ENCODE measurements around the gene STIM1.
"Not testable (repeated sequence)": the region's sequence is repeated elsewhere in the genome, so short reads cannot be mapped to it uniquely, and the experiment has no call there.

Gene STIM1

DNA sequence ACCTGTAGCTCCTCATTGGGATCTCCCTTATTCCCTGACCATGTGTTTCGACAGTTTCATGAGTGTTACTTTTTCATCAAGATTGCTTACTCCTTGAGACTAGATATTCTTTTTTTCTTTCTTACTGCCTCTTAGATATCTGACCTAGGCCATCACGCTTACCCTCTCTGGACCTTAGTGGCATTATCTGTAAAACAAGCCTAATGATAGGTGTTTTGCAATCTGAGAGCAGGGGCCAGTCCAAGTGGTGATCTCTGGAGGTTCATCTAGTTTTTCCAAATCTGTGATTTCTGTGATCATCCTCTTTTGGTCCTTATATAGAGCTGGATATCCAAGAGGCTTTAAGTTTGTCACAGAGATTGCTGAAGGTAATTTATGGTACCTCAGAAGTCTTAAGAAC, 34.5 kb downstream of the STIM1 start:
- no peak for DNase-seq

DNA sequence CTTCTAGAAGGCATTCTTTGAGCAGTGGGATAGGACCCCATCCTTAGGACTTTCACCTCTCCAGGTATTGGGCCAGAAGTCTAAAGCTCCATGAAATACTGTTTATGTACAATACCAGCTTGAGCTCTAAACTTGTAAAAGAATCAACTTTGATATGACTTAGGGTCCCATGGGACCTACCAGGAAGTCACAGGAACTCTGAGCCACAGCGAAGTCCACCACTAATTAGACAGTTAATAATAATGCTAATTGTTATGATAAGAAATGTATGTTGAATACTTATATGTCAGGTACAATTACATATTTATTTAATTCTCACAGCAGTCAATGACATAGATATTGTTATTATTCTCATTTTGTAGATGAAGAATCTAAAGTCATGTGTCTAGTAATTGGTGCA, 35.3 kb downstream of the STIM1 start:
- no peak for DNase-seq

DNA sequence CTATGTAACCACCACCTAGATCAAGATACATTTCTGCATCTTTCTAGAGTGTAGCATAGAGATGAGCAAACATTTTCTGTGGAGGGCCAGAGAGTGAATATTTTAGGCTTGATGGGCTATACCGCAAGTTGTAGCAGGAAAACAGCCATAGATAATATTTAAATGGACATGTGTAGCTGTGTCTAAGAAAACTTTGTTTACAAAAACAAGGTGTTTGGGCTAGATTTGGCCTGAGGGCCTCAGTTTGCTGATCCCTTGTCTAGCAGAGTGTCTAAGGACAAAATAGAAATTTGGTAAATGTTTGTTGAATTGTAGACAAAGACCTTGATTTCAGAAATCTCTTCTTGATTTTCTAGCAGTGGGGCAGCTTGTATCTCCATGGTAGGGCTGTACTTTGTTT, 36.3 kb downstream of the STIM1 start:
- DNase-seq: no peak

DNA sequence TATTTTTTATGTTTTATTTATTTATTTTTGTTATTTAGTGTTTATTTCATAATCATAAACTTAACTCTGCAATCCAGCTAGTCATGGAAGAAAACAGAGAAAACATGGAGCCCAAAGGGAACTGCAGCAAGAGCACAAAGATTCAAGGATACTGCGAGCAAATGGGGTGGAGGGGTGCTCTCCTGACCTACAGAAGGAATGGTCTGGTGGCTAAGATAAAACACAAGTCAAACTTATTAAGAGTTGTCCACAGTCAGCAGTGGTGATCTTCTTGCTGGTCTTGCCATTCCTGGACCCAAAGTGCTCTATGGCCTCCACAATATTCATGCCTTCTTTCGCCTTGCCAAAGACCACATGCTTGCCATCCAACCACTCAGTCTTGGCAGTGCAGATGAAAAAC, 36.7 kb downstream of the STIM1 start:
- DNase-seq: no peak

DNA sequence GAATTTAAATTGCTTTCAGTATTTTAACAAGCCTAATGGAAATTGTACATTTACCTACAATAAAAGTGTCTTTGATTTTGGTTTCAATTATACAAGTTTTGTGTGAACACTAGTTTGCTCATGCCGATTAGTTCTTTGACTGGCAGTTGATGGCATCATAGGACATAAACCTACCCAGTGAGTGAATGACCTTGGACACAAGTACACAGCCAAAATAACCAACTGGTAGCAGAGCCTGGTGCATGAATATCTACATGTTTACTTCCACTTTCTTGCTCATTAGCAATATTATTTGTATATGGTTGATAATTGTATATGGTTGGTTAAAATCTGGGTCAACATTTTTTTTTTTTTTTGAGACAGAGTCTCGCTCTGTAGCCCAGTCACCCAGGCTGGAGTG, 37.8 kb downstream of the STIM1 start:
- DNase-seq: peak; percentile 43

DNA sequence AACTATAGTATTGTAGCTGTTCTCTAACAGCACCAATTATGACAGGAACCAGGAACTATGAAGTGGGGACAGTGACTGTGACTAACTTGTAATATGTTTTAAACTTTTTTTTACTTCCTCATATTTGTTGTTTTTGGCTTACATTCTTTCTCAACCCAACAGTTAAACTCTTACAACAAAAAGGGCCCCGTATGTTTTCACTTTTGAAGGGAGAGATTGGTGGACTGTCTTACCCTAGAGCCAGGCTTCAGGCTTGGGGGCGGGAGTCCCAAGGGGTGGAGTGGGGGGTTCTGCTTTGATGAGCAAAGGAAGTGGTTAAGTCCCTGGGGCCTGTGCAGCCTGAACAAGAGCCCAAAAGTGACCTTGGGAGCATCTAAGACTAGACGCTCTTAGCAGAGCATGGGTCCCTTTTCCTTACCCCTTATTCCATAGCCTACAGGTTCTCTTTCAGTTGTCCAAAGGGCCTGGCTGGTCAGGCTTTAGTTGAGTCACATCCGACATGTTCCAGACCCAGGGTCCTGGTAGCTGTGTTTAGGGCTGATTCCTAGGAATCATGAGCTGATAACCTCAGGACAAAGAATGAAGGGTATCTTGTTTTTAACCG, 38.8 kb downstream of the STIM1 start:
- no peak for DNase-seq

DNA sequence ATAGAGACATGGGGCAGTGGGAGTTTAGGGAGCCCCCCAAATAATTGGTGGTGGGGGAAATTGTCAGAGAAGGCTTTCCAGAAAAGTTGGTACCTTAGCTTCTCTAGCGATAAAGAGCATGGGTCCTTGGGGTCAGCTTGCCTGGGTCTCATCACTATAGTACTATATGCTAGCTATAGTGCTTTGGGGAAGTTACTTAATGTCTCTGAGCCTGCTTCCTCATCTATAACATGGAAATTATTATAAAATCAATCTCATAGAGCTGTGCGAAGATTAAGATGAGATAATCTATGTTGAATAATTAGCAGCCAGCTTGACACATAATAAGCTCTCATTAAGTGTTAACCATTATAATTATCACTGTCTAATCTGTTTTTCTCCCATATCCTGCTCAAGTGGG, 41.2 kb downstream of the STIM1 start:
- no peak for DNase-seq

DNA sequence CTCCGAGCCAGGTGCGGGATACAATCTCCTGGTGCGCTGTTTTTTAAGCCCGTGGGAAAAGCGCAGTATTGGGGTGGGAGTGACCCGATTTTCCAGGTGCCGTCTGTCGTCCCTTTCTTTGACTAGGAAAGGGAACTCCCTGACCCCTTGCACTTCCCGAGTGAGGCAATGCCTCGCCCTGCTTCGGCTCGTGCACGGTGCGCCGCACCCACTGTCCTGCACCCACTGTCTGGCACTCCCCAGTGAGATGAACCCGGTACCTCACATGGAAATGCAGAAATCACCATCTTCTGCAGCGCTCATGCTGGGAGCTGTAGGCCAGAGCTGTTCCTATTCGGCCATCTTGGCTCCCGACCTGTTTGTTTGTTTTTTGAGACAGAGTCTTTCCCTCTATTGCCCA, 44.8 kb downstream of the STIM1 start:
- not testable (repeated sequence) for DNase-seq

DNA sequence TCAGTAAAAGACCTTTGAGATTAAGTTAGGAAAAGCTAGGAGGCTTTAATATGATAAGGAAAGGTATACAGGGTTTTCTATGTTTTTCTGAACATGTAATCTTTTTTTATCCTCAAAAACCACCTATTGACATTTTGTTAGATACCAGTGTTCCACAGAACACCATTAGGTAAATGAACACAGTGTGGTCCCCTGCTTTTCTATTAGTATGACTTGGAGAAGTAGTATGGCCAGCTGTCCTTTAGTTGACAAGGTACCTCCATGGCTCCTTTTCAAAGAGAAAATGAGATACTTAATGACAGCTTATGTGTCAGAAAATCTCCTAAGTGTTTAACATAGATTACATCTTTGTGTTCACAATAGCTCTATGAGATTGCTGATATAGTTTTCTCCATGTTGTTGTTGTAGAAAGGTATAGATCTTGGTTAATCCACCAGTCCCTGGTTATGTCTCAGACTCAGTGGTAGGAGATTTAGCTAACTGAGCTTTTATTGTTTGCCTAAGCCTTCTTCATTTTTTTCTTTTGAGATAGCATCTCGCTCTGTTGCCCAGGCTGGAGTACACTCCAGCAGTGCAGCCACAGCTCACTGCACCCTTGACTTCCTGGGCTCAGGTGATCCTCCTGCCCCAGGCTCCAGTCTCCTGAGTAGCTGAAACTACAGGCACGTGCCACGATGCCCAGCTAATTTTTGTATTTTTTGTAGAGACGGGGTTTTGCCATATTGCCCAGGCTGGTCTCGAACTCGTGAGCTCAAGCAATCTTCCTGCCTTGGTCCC, 46.0 kb downstream of the STIM1 start:
- DNase-seq: no peak

DNA sequence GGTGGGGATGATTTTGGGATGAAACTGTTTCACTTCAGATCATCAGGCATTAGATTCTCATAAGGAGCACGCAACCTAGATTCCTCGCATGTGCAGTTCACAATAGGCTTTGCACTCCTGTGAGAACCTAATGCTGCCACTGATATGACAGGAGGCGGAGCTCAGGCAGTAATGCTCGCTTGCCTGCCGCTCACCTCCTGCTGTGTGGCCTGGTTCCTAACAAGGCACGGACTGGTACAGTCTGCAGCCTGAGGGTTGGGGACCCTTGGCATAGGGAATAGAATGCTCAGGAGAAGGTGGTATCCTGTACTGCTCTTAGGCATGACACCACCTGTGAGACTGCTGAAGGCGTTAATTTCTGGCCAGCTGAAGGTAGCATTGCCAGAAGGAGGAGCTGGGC, 47.0 kb downstream of the STIM1 start:
- no peak for DNase-seq

DNA sequence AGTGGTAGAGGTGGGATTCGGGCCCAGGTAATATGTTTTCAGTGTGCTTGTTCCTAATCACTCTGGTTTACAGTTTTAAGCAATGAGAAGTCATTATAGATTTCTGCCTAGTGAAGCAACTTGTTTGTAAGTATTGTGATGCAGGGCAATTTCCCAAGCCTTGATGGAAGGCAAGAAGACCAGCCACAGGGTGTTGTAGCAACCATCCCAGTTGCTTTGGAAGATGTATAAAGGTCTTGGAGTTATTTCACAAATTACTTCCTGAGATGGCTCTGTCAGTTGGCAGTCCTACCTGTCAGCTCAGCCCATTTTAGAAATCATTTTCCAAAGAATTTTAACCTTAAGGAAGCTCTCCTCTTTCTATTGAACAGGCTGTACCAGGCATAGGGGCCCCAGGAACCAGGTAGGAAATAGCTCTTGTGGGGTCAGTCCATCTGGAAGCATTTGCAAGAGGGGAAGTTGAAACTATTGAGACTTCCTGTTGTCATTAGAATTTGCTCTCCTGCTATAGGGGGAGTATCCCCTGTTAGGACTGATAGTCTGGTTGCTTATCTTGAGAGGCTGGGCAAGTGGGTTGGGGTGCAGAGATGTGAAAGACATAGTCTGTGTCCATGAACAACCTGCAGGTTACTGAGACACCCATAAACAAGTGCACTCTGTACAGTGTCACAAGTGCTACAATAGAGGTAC, 47.9 kb downstream of the STIM1 start:
- no peak for DNase-seq

DNA sequence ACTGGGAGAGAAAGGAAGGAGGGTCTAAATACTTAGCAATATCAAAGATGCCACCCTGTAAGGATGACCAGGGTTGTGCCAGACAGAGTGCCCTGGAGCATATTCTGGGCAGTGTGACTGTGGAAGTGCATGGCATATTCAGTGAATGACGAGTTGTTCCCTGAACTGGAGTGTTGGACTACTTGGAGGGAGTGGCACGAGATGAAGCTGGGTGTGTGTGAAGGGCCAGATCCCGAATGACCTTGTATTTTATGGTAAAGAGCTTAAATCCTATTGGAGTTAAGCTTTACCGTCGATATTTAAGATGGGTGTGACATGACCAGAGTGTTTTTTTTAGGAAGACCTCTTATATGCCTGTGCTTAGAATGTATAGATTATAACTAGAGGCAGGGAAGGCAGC, 48.8 kb downstream of the STIM1 start:
- no peak for DNase-seq

DNA sequence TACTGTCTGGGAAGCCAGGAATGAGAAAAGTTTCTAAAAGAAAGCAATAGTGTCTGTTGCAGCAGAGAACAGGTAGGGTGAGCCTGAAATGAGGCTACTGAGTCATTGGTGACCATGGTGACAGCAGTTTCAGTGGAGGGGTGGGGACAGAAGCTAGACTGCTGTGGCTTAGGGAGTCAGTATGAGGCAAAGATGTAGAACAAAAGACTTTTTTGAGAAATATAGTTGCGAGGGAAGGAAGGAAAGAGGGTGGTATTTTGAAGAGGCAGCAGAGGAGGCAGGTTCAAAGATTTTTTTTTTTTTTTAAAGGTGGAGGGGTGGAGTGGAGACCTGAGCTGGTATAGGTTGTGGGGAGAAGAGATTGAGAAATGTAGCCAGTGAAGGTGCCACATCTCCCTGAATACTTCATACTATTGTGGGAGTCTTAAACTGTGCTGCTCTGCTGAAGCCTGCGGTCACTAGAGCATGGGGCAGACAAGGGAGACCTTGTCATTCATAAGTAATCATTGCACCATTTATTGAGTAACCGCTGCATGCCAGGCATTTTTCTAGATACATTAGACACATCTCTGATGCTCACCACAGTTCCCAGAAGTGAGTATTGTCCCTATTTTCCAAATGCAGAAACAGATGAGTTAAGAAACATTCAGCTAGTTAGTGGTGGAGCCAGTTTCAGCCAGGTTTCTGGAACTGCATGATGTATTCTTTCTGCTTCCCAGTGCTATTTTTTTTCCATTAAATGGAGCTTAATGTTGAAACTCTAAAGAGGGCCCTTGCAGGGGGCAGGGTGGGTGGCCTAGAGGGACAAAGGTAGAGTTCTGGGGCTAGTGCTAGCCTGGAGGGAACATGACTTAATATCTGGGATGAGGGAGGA, 49.9 kb downstream of the STIM1 start:
- no peak for DNase-seq

DNA sequence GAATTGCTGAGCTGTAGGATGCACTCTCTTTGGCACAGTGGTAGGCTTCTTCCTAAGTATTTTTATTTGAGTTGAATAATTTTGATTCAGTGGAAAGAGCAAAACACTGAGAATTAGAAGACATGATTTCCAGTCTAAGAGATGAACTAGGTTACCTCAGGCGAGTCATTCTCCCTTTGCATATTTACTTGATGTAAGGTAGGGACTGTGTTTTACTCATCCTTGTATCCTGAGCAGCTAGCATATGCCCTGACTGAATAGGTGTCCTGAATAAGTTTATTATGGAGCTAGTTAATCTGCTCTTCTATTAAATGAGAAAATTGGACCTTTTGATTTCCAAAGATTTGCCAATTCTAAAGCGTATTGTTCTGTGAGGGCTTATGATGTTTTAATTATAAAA, 50.7 kb downstream of the STIM1 start:
- DNase-seq: no peak

DNA sequence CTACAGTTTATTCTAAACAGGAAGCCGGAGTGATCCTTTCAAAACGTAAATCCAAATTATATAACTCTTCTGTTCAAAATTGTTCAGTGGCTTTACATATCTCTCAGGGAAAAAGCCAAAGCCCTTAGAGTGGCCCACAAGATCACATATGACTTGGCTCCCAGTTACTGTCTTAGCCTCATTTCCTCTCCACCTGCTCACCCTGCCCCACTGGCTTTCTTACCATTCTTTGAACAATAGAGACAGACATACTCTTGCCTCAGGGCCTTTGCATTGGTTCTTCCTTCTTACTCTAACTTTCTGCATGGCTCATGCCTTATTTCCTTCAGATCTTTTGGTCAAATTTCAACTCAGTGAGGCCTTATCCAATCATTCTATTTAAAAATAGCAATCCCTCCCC, 52.1 kb downstream of the STIM1 start:
- DNase-seq: no peak

DNA sequence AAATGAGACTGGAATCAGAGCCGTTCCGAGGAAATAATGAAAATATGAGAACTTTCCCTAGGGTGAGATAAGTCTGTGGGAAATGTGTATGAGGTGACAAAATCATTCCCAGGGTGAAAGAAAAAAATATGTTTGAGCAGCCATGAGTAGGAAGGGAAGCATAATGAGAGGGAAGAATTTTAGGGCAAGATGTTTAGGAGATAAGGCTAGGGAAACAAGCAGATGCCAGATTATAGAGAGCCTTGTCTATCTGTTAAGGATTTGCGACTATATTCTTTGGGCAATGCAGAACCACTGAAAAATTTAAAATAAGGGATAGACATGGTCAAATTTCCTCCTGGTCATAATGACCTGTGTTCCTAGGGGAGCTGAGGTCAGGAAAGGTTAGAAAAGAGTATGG, 54.4 kb downstream of the STIM1 start:
- no peak for DNase-seq

DNA sequence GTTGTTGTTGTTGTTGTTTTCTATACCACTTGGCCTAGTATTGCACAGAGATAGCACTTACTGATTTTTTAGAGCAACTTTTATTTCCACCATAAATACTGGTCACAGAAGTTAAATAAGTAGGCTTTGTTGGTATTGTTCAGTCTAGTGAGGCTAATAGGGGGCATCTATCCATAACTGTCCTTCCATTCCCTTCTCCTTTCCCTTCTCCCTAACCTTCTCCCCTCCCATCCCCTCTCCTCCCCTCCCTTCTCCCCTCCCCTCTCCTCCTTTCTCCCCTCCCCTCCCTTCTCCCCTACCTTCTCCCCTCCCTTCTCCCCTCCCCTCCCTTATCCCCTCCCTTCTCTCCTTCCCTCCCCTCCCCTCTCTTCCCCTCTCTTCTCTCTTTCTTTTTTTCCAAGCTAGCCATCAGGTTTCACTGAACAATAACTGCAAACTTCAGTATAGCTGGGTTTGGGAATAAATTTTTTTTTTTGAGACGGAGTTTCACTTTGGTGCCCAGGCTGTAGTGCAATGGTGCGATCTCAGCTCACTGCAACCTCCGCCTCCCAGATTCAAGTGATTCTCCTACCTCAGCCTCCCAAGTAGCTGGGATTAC, 56.5 kb downstream of the STIM1 start:
- DNase-seq: no peak

DNA sequence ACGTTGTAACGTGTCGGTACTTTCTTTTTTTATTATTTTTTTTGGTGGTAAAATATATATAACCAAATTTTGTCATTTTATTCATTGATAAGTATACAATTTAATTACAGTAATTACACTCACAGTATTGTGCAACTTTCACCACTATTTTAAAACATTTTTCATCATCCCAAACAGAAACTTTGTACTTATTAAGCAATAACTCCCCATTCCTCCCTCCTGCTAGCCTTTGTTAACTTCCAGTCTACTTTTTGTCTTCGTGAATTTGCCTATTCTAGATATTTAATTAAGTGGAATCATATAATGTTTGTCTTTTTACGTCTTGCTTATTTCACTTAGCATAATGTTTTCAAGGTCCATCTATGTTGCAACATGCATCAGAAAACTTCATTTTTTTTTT, 58.5 kb downstream of the STIM1 start:
- no peak for DNase-seq

DNA sequence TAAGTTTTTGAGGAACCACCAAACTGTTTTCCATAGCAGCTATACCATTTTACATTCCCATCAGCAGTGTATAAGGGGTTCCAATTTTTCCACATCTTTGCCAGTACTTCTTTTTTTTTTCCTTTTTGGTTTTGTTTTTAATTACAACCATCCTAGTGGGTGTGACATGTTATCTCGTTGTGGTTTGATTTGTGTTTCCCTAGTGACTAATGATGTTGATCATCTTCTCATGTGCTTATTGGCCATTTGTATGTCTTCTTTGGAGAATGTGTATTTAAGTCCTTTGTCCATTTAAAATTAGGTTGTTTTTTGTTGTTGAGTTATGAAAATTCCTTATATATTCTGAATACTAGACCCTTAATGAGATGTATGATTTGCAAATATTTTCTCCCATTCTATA, 59.3 kb downstream of the STIM1 start:
- DNase-seq: no peak

DNA sequence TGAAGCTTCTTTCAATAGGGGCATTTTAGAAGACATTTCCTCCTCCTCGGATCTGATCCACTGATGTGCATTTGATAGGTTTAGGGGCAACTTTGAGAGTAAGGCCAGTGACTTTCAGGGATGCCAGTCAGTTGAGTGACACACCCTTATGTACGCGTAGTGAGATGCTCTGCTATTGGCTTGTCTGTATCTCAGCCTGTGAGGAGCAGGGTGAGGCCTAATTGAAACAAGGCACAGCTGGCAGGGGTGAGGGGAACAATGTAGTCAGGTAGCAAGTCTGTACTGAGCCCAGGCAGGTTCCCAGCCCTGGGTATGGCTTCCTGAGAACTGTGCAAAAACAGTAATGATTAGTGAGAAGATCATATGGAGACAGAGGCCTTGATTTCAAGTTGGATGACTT, 61.5 kb downstream of the STIM1 start:
- no peak for DNase-seq

DNA sequence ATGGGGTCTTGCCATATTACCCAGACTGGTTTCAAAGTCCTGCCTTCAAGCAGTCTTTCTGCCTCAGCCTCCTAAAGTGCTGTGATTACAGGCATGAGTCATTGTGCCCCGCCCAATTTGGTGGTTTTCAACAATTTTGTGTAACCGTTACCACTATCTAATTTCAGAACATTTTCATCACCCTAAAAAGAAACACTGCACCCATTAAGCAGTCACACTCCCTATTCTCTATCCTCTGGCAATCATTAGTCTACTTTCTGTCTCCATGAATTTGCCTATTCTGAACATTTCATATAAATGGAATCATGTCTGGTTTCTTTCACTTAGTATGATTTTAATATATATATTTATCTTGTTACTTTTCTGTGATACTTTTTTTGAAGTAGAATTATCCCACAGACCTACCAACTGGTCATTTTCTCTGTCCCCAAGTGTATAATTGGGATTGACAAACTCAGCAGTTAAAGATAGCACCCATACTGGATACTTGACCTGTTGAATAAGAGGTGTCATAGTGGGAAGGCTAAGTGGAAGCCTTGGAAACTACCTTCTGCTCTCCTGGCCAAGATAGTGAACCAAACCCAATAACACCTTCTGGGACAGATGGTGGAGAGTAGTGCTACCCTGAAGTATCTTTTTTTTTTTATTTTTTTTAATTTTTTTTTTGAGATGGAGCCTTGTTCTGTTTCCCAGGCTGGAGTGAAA, 64.8 kb downstream of the STIM1 start:
- DNase-seq: no peak

DNA sequence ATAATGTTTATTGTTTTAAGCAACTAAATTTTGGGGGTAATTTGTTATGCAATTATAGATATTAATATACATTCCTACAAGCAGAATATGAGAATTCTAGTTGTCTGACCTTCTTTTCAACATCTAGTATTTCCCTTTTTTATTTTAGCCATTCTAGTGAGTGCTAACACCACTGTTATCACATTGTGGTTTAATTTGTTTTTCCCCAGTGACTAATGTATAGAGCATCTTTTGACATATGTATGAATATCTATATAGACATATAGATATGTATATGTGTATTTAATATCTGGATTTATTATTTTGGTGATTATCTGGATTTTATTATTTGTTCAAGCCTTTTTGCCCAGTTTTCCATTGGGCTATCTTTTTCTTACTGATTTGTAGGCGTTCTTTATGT, 66.6 kb downstream of the STIM1 start:
- no peak for DNase-seq

Data from NCI-H2081 treated with DMSO at 0.1 percent for 48 hours (cell line).